ENCODE data around the gene KRR1. TPM values are rescaled to one million over a fixed set of nuclear protein-coding genes. Genes with fewer than 3 reads are reported as not detected.
"Not testable (repeated sequence)": the region's sequence is repeated elsewhere in the genome, so short reads cannot be mapped to it uniquely, and the experiment has no call there.

Gene KRR1
- total RNA-seq, 1 donor from 2014 or later, result 85.1 TPM

GRCh38 chr12:75476071-75476470, 35.3 kb downstream of the KRR1 start:
- Mint-ChIP-seq H3K27me3 (no peaks in the 10 kb centered on the region), H3K27ac (peak overlapping the region; percentile 64), H3K9me3 (no peaks in the 10 kb centered on the region), H3K4me1 (peaks cover 75% of the 10 kb centered on the region), H3K4me3 (no peak overlapping the region), H3K36me3 (ENCODE audit: low read depth) (peaks cover 5% of the 10 kb centered on the region)
- ATAC-seq (ENCODE audit: low read depth) (no peak), DNase-seq (no peak)
- CTCF ChIA-PET, result interaction anchor here (1.4 kb wide), 1 partner anchor 9 kb away, joined by 8 read pairs; no protein-coding TSS in a partner anchor
- POLR2A ChIA-PET, result interaction anchor here (0.7 kb wide), 1 partner anchor 23 kb away, joined by 5 read pairs; no protein-coding TSS in a partner anchor
- intact Hi-C loops (cut with micrococcal nuclease), result no loop called here
- TF ChIP-seq CTCF (IDR thresholded peaks at IDR 0.05), result no peak

GRCh38 chr12:75474116-75474515, 37.3 kb downstream of the KRR1 start:
- intact Hi-C loops (cut with micrococcal nuclease), result no loop called here
- no peaks in the 10 kb centered on the region for H3K36me3 Mint-ChIP-seq (ENCODE audit: low read depth)
- no peaks in the 10 kb centered on the region for H3K9me3 Mint-ChIP-seq
- H3K4me3 Mint-ChIP-seq, result no peak overlapping the region
- ChIA-PET CTCF (interaction anchor here (0.8 to 2.5 kb wide), 2 partner anchors 11 to 30 kb away, joined by 3 to 11 read pairs; no protein-coding TSS in a partner anchor), POLR2A (interaction anchor here (1.2 kb wide), 1 partner anchor 10 kb away, joined by 3 read pairs; no protein-coding TSS in a partner anchor)
- no peaks in the 10 kb centered on the region for H3K27me3 Mint-ChIP-seq
- TF ChIP-seq CTCF (IDR thresholded peaks at IDR 0.05), result no peak
- H3K27ac Mint-ChIP-seq, result no peak overlapping the region
- ATAC-seq (ENCODE audit: low read depth) (no peak), DNase-seq (no peak)
- peaks cover 63% of the 10 kb centered on the region for H3K4me1 Mint-ChIP-seq

GRCh38 chr12:75471902-75472890, 39.2 kb downstream of the KRR1 start:
- POLR2A ChIA-PET, result interaction anchor here (0.7 to 3.8 kb wide), 9 partner anchors 10 to 1085 kb away, joined by 3 to 68 read pairs (median 4); partner anchors contain the start of genes BBS10, GLIPR1, GLIPR1L2 and KRR1
- DNase-seq, result no peak

GRCh38 chr12:75460204-75460603, 51.2 kb downstream of the KRR1 start:
- DNase-seq (no peak), ATAC-seq (ENCODE audit: low read depth) (no peak)
- ChIA-PET CTCF (no interaction called here), POLR2A (no interaction called here)
- no peak overlapping the region for H3K27ac Mint-ChIP-seq
- no peaks in the 10 kb centered on the region for H3K4me1 Mint-ChIP-seq
- no peak overlapping the region for H3K4me3 Mint-ChIP-seq
- no peak for TF ChIP-seq CTCF (IDR thresholded peaks at IDR 0.05)
- H3K36me3 Mint-ChIP-seq (ENCODE audit: low read depth), result peaks cover 3% of the 10 kb centered on the region
- intact Hi-C loops (cut with micrococcal nuclease), result no loop called here
- peaks cover 11% of the 10 kb centered on the region for H3K9me3 Mint-ChIP-seq
- H3K27me3 Mint-ChIP-seq, result no peaks in the 10 kb centered on the region

More at GRCh38 chr12:75471902-75472890, 39.2 kb downstream of the KRR1 start:
- Mint-ChIP-seq H3K4me1 (peaks cover 43% of the 10 kb centered on the region), H3K9me3 (no peaks in the 10 kb centered on the region), H3K36me3 (ENCODE audit: low read depth) (no peaks in the 10 kb centered on the region), H3K27me3 (peaks cover 2% of the 10 kb centered on the region), H3K4me3 (peak overlapping the region; percentile 66), H3K27ac (peak overlapping the region; percentile 98)
- TF ChIP-seq CTCF (IDR thresholded peaks at IDR 0.05), result no peak
- intact Hi-C loops (cut with micrococcal nuclease), result loop anchor here (1.0 to 2.0 kb wide), 3 partner anchors 8 to 39 kb away; partner anchors contain the start of genes GLIPR1 and KRR1
- CTCF ChIA-PET, result interaction anchor here (1.1 to 3.8 kb wide), 6 partner anchors 8 to 565 kb away, joined by 3 to 27 read pairs (median 6); partner anchors contain the start of genes GLIPR1 and PHLDA1
- peak; percentile 86 for ATAC-seq (ENCODE audit: low read depth)

- Mint-ChIP-seq H3K9me3 (peaks cover 11% of the 10 kb centered on the region), H3K4me3 (no peak overlapping the region), H3K36me3 (ENCODE audit: low read depth) (peaks cover 3% of the 10 kb centered on the region), H3K27me3 (no peaks in the 10 kb centered on the region), H3K4me1 (no peaks in the 10 kb centered on the region), H3K27ac (no peak overlapping the region)
- no peak for DNase-seq
- CTCF ChIA-PET, result no interaction called here
- POLR2A ChIA-PET, result no interaction called here
- intact Hi-C loops (cut with micrococcal nuclease), result no loop called here
- no peak for TF ChIP-seq CTCF (IDR thresholded peaks at IDR 0.05)
- no peak for ATAC-seq (ENCODE audit: low read depth)
Observed at GRCh38 chr12:75459755-75460154, 51.7 kb downstream of the KRR1 start.

- peaks cover 11% of the 10 kb centered on the region for H3K9me3 Mint-ChIP-seq
- H3K4me3 Mint-ChIP-seq; H3K27me3 Mint-ChIP-seq; DNase-seq; CTCF ChIA-PET; H3K4me1 Mint-ChIP-seq; H3K36me3 Mint-ChIP-seq (ENCODE audit: low read depth); H3K27ac Mint-ChIP-seq; ATAC-seq (ENCODE audit: low read depth); POLR2A ChIA-PET; intact Hi-C loops (cut with micrococcal nuclease): not testable (repeated sequence)
Observed at GRCh38 chr12:75457866-75458265, 53.5 kb downstream of the KRR1 start.
